OCI-M1 (cell line): Measurements from ENCODE around the gene ZNF667.
A peak's percentile ranks its signal among the peaks of the same experiment; 100 is the strongest.

ENCODE experiments used
- DNase-seq: peaks from one replicate; lab custom pipeline; 2025; lab: John Stamatoyannopoulos, UW

The ZNF667 gene

DNA sequence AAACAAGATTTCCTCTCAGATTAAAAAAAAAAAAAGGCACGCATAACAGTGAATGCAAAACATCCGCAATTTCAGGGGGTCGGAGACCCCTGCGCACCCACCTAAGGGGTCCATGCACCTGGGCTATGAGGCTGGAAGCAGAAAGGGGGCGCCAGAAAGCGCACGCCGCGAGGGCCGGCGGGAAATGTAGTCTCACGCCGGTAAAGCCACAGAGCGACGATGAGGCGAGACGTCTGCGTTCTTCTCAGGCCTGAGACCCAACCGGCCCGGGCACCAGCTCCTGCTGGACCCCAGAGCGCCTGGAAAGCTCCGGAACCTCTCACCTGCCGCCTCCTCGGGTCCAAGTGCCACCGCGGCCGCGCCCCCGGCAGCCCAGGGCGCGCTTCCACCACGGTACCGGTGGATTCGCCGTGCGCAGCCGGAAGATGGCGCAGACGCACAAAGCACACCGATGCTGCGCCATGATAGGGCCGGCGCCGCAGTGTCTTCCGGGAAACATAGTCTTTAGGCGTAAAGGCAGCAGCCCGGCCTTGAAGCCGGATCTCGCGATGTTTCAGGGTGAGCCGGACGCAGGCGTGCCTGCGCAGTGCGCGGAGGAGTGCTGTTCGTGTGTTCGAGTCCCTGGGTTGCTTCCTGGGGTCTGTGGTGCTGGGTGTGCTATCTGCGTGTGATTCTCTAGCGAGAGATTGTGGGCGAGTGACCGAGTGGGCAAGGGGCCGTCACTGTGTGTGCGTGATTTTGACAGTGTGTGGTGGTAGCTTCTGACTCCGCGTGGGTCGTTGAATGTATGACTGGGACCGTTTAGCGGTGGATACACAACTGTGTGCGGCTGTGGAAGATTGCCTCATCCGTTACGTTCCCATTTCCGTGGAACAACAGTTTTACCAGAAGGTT is 83.8 kb downstream of the ZNF667 start, which contains the start of gene ZNF582:
TSS of gene ZNF582 (minus strand) at position 416 of the 894 bp plus-strand sequence. CDS start 1,782 bp downstream, outside the sequence.
- peak; percentile 99 for DNase-seq
